Natural killer cell (primary cell): ENCODE results near the gene LCA5L. TPM values are rescaled to one million over a fixed set of nuclear protein-coding genes. Genes with fewer than 3 reads are reported as not detected.

Source experiments
- ATAC-seq, 3 donors: fragments of 150-1000 bp in 2 of 3; fragments of 200-7000 bp in 1 of 3; cut with Tn5 transposase; 1 replicate in 1 of 3; 2 replicates in 2 of 3; pipeline ENCODE4 v1.10.0; 2021; ENCODE audit warnings: mild to moderate bottlenecking in 2 of 3, moderate library complexity in 2 of 3
- DNase-seq, 2 donors: peaks; one replicate each; pipeline versions ENCODE4 v3.0.0 to v3.0.0-alpha.2; 2013 to 2021; ENCODE audit warnings: mixed read lengths in 1 of 2
- H3K27ac ChIP-seq: one replicate; pipeline ENCODE4 v1.5.1; 2013; ENCODE audit warnings: mild to moderate bottlenecking, low read length
- H3K27me3 ChIP-seq: one replicate; pipeline ENCODE4 v1.6.1; 2013; ENCODE audit warnings: low read length; ENCODE audit not compliant: control insufficient read depth, insufficient read depth
- H3K36me3 ChIP-seq: one replicate; pipeline ENCODE4 v1.6.1; 2013; ENCODE audit warnings: low read length; ENCODE audit not compliant: control insufficient read depth, insufficient read depth
- H3K4me1 ChIP-seq: one replicate; pipeline ENCODE4 v1.6.1; 2013; ENCODE audit warnings: low read length; ENCODE audit not compliant: control insufficient read depth, insufficient read depth
- H3K4me3 ChIP-seq: one replicate; pipeline ENCODE4 v1.5.1; 2013; ENCODE audit warnings: low read length
- H3K9me3 ChIP-seq: one replicate; pipeline ENCODE4 v1.6.1; 2013; ENCODE audit warnings: low read length; ENCODE audit not compliant: control insufficient read depth, insufficient read depth
- H3K27ac Mint-ChIP-seq, 2 donors: one replicate each; pipeline ENCODE4 v1.8.0; 2022; ENCODE audit warnings: mild to moderate bottlenecking in 2 of 2, mixed read lengths in 2 of 2, moderate library complexity in 1 of 2
- H3K27me3 Mint-ChIP-seq, 2 donors: one replicate each; pipeline ENCODE4 v1.8.0; 2022; ENCODE audit warnings: low read depth in 2 of 2, mixed read lengths in 2 of 2
- H3K36me3 Mint-ChIP-seq: one replicate; pipeline ENCODE4 v1.8.0; 2022; ENCODE audit warnings: mixed read lengths
- H3K4me1 Mint-ChIP-seq, 2 donors: one replicate each; pipeline ENCODE4 v1.8.0; 2022; ENCODE audit warnings: mixed read lengths in 2 of 2
- H3K4me3 Mint-ChIP-seq: one replicate; pipeline ENCODE4 v1.8.0; 2022; ENCODE audit warnings: mild to moderate bottlenecking, moderate library complexity, mixed read lengths
- H3K9me3 Mint-ChIP-seq, 2 donors: one replicate each; pipeline ENCODE4 v1.8.0; 2022; ENCODE audit warnings: mixed read lengths in 2 of 2
- WGBS: methylation state at CpG from one replicate; pipeline ENCODE4 v1.1.7; 2013; ENCODE audit warnings: missing lambda C conversion rate; ENCODE audit not compliant: insufficient coverage; 5-methylcytosine and 5-hydroxymethylcytosine counted together
- intact Hi-C: fragments of 100-400 bp; cut with micrococcal nuclease; formaldehyde crosslinking; loops from one replicate; pipeline ENCODE4 v1.14.2; 2022
- total RNA-seq, 4 donors: library from RNA; stranded (reverse); fragments of 120-200 nt in 1 of 4; gene quantifications; one replicate each; pipeline versions ENCODE4 v1.2.3 to v1.2.4, GENCODE V29; 2013 to 2022
- TF ChIP-seq, protein P1 (sequence below): fragments of 200-600 bp; IDR thresholded peaks from one replicate; pipeline ENCODE4 v1.8.0; 2022; ENCODE audit warnings: antibody characterized with exemption

Gene LCA5L
- total RNA-seq, 3 donors from 2014 or later (not counting 1 experiment from before 2014, with no cell fraction given) = 0.14 to 0.84 TPM; not detected in 1

- intact Hi-C loops = no loop called here
- Mint-ChIP-seq H3K36me3 (no peaks in the 10 kb centered on the region), H3K9me3 (no peaks in the 10 kb centered on the region), H3K27me3 (no peaks in the 10 kb centered on the region), H3K27ac (no peak overlapping the region), H3K4me1 (no peaks in the 10 kb centered on the region), H3K4me3 (no peak overlapping the region)
- ATAC-seq = no peak
- no peaks in the 10 kb centered on the region for H3K9me3 ChIP-seq
- H3K27me3 ChIP-seq = no peaks in the 10 kb centered on the region
- H3K36me3 ChIP-seq = peaks cover 13% of the 10 kb centered on the region
- TF ChIP-seq, protein P1, sequence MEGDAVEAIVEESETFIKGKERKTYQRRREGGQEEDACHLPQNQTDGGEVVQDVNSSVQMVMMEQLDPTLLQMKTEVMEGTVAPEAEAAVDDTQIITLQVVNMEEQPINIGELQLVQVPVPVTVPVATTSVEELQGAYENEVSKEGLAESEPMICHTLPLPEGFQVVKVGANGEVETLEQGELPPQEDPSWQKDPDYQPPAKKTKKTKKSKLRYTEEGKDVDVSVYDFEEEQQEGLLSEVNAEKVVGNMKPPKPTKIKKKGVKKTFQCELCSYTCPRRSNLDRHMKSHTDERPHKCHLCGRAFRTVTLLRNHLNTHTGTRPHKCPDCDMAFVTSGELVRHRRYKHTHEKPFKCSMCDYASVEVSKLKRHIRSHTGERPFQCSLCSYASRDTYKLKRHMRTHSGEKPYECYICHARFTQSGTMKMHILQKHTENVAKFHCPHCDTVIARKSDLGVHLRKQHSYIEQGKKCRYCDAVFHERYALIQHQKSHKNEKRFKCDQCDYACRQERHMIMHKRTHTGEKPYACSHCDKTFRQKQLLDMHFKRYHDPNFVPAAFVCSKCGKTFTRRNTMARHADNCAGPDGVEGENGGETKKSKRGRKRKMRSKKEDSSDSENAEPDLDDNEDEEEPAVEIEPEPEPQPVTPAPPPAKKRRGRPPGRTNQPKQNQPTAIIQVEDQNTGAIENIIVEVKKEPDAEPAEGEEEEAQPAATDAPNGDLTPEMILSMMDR = no peak
- WGBS = 89% methylated on average over 11 of the region's 11 CpGs
- no peak overlapping the region for H3K4me3 ChIP-seq
- DNase-seq = no peak
- H3K4me1 ChIP-seq = no peaks in the 10 kb centered on the region
- no peak overlapping the region for H3K27ac ChIP-seq
Measured at GRCh38 chr21:39397646-39398385, 47.8 kb downstream of the LCA5L start.

DNA sequence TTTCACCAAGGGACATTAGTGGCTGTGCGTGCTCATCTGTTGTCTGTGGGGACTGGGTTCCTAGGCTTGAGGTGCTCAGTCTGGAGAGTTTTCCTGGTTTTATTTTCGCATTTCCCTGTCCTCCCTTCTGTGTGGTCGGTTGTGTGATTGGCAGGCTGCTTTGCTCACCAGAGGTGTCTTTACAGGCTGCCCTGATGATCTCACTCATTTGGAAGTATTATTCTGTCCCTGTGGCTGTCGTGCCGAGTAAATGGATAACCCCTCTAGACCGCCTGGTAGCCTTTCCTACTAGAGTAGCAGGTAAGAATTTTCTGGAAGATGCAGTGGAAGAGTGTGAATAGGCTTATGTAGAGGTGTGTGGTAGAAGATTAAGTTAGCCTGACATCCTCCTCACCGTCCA lies 52.6 kb downstream of the LCA5L start:
- H3K27ac ChIP-seq = no peak overlapping the region
- DNase-seq (no peak), ATAC-seq (no peak)
- no peaks in the 10 kb centered on the region for H3K27me3 ChIP-seq
- H3K4me1 ChIP-seq = peaks cover 10% of the 10 kb centered on the region
- peaks cover 24% of the 10 kb centered on the region for H3K36me3 ChIP-seq
- no peaks in the 10 kb centered on the region for H3K9me3 ChIP-seq
- H3K27me3 Mint-ChIP-seq = no peaks in the 10 kb centered on the region
- 98% methylated on average over 7 of the region's 7 CpGs for WGBS
- H3K4me3 ChIP-seq = no peak overlapping the region
- intact Hi-C loops = no loop called here
- H3K36me3 Mint-ChIP-seq = no peaks in the 10 kb centered on the region
- no peak overlapping the region for H3K4me3 Mint-ChIP-seq
- peaks cover 13 to 17% of the 10 kb centered on the region in 2 donors for H3K4me1 Mint-ChIP-seq
- no peaks in the 10 kb centered on the region for H3K9me3 Mint-ChIP-seq
- H3K27ac Mint-ChIP-seq = no peak overlapping the region
- TF ChIP-seq, protein P1 = no peak

GRCh38 chr21:39390212-39390765 lies 55.3 kb downstream of the LCA5L start:
- Histone ChIP-seq H3K27ac (no peak overlapping the region), H3K4me3 (no peak overlapping the region), H3K36me3 (peaks cover 21% of the 10 kb centered on the region), H3K27me3 (no peaks in the 10 kb centered on the region), H3K4me1 (peaks cover 25% of the 10 kb centered on the region), H3K9me3 (no peaks in the 10 kb centered on the region)
- Mint-ChIP-seq H3K27ac (no peak overlapping the region), H3K36me3 (no peaks in the 10 kb centered on the region), H3K4me1 (peaks cover 15 to 19% of the 10 kb centered on the region in 2 donors), H3K27me3 (no peaks in the 10 kb centered on the region), H3K9me3 (no peaks in the 10 kb centered on the region), H3K4me3 (no peak overlapping the region)
- ATAC-seq = no peak
- intact Hi-C loops = no loop called here
- 91% methylated on average over 16 of the region's 16 CpGs for WGBS
- TF ChIP-seq, protein P1 = no peak
- no peak for DNase-seq
